ENCODE data around the gene SEZ6L.

GRCh38 chr22:26265281-26265680 is 96.0 kb downstream of the SEZ6L start:
- TF ChIP-seq CTCF (IDR thresholded peaks at IDR 0.05) (no peak), POLR2A (IDR thresholded peaks at IDR 0.05) (no peak)
